ENCODE data around the gene COL12A1.

COL12A1 gene

DNA sequence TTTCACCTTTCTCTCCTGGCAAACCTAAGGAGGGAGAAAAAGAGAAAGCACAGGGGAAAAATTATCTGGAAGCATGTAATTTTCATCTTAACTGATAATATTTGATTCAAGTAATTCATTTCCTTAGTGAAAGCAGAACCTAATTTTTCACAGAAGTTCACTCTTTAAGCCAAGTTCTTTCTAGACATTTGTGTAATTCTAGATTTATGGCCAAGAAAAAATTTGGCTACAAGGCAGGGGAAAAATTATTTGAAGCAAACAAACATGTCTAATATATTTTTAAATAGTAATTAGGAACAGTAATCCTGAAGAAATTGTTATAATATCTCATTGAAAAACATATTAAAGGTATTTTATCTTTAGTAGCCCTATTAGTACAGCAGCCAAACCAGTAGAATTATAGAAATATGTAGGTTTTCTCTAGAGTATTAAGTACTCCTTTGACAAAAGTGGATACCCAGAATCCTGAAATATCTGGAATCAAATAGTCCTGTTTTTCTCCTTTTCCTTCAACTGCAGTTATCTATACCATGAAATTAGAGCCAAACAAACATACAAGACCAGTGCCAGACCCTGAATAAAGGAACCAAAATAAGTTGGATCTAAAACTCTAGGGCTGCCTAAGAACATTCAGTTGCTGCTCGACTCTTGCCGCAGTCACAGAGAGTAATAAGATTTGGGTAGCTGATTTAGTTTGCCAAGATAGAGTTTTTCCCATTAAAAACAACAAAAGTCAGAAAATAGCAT is 116.5 kb downstream of the COL12A1 start:
- no peaks in the 10 kb centered on the region for H3K36me3 ChIP-seq (ENCODE audit: insufficient read depth, low read length)
- H3K4me2 ChIP-seq (ENCODE audit: insufficient read depth, low read length), result no peak overlapping the region
- no peaks in the 10 kb centered on the region for H3K4me1 ChIP-seq (ENCODE audit: insufficient read depth, low read length)
- no peak for DNase-seq
- no peak overlapping the region for H3K27ac ChIP-seq (ENCODE audit: low read length)
- ATAC-seq (ENCODE audit: insufficient read depth, low read depth), result no peak
- no peak overlapping the region for H3K4me3 ChIP-seq (ENCODE audit: low read depth in 1 of 2, low read length in 2 of 2)
- H3K27me3 ChIP-seq (ENCODE audit: insufficient read depth, low read length, poor library complexity), result no peaks in the 10 kb centered on the region
- H4K20me1 ChIP-seq (ENCODE audit: insufficient read depth, low read length), result no peaks in the 10 kb centered on the region
- no peak overlapping the region for H3K9ac ChIP-seq (ENCODE audit: low read depth, low read length)
- H3K9me3 ChIP-seq (ENCODE audit: insufficient read depth, low read length, severe bottlenecking), result no peaks in the 10 kb centered on the region
- no peak overlapping the region for H2AFZ ChIP-seq (ENCODE audit: low read depth, low read length)
- TF ChIP-seq, protein P1, sequence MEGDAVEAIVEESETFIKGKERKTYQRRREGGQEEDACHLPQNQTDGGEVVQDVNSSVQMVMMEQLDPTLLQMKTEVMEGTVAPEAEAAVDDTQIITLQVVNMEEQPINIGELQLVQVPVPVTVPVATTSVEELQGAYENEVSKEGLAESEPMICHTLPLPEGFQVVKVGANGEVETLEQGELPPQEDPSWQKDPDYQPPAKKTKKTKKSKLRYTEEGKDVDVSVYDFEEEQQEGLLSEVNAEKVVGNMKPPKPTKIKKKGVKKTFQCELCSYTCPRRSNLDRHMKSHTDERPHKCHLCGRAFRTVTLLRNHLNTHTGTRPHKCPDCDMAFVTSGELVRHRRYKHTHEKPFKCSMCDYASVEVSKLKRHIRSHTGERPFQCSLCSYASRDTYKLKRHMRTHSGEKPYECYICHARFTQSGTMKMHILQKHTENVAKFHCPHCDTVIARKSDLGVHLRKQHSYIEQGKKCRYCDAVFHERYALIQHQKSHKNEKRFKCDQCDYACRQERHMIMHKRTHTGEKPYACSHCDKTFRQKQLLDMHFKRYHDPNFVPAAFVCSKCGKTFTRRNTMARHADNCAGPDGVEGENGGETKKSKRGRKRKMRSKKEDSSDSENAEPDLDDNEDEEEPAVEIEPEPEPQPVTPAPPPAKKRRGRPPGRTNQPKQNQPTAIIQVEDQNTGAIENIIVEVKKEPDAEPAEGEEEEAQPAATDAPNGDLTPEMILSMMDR (IDR thresholded peaks at IDR 0.05; ENCODE audit: borderline replicate concordance, extremely low read depth, low read length, poor library complexity, severe bottlenecking), result no peak
- no peak for TF ChIP-seq EZH2 (IDR thresholded peaks at IDR 0.05; ENCODE audit: borderline replicate concordance, low read depth, low read length, severe bottlenecking)
- no peaks in the 10 kb centered on the region for H3K79me2 ChIP-seq (ENCODE audit: insufficient read depth, low read length)

DNA sequence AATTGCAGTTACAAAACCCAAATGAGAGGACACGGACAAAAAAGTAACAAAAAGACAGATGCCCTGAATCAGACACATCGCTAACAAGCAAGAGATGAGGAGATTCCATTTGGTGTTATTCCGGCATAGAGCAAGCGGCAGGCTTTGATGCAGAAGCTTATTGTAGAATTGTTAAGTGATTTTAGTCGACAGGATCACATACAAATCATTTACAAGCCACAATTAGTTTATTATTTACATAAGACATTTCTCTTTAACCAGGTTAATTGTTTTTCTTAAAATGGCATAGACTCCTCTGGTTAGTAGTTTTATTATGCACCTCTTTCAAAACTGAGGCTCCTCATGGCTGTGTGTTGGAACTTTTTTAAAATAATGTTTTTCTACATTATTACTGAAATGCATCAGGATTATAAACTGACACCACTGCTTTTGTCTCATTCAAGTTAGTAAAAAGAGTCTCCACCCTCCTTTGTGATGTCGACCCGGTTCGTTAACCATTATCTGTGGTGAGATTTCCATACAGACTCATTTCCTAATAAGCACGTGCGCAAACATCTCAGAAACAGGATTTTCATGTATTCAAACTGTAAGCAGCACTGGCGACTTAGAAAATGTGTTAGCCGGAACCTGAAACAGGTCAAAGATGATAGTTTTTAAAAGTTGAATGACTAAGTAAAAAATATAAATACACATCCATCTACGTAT is 119.8 kb downstream of the COL12A1 start:
- Histone ChIP-seq H3K27ac (ENCODE audit: low read length) (no peak overlapping the region), H3K9me3 (ENCODE audit: insufficient read depth, low read length, severe bottlenecking) (no peaks in the 10 kb centered on the region), H3K4me3 (ENCODE audit: low read depth in 1 of 2, low read length in 2 of 2) (no peak overlapping the region), H2AFZ (ENCODE audit: low read depth, low read length) (no peak overlapping the region), H3K4me2 (ENCODE audit: insufficient read depth, low read length) (no peak overlapping the region), H3K27me3 (ENCODE audit: insufficient read depth, low read length, poor library complexity) (no peaks in the 10 kb centered on the region), H3K4me1 (ENCODE audit: insufficient read depth, low read length) (no peaks in the 10 kb centered on the region), H3K79me2 (ENCODE audit: insufficient read depth, low read length) (no peaks in the 10 kb centered on the region), H4K20me1 (ENCODE audit: insufficient read depth, low read length) (no peaks in the 10 kb centered on the region), H3K36me3 (ENCODE audit: insufficient read depth, low read length) (no peaks in the 10 kb centered on the region), H3K9ac (ENCODE audit: low read depth, low read length) (no peak overlapping the region)
- no peak for ATAC-seq (ENCODE audit: insufficient read depth, low read depth)
- DNase-seq, result no peak
- no peak for TF ChIP-seq EZH2 (IDR thresholded peaks at IDR 0.05; ENCODE audit: borderline replicate concordance, low read depth, low read length, severe bottlenecking)
- TF ChIP-seq, protein P1 (IDR thresholded peaks at IDR 0.05; ENCODE audit: borderline replicate concordance, extremely low read depth, low read length, poor library complexity, severe bottlenecking), result no peak

DNA sequence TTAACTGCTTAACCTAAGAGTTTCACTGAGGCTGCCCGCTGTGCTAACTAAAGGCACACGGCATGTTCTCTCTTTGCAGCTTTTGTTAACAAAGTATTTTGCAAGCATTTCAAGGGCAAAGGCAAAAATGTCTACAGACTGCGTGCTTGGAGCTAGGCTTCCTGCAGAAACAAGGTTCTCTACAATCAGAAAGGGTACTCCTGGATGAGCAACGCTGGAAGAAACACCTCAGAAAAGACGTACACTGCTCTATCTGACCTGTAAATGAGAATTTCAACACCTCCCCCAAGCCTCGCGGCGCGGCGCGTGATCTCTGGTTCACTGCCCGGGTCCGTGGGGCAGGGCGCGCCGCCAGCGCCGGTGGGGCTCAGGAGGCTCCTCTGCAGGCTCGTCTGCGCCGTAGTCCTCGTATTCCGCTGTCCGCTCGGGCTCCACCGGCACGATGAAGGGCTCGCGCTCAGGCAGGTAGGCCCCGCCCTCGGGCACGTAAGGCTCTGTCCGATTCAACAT is 120.9 kb downstream of the COL12A1 start:
- ATAC-seq (ENCODE audit: insufficient read depth, low read depth), result no peak
- H3K27ac ChIP-seq (ENCODE audit: low read length), result no peak overlapping the region
- no peaks in the 10 kb centered on the region for H3K9me3 ChIP-seq (ENCODE audit: insufficient read depth, low read length, severe bottlenecking)
- H3K79me2 ChIP-seq (ENCODE audit: insufficient read depth, low read length), result no peaks in the 10 kb centered on the region
- no peak overlapping the region for H3K4me2 ChIP-seq (ENCODE audit: insufficient read depth, low read length)
- H3K9ac ChIP-seq (ENCODE audit: low read depth, low read length), result no peak overlapping the region
- H2AFZ ChIP-seq (ENCODE audit: low read depth, low read length), result no peak overlapping the region
- H3K4me3 ChIP-seq (ENCODE audit: low read depth in 1 of 2, low read length in 2 of 2), result no peak overlapping the region
- DNase-seq, result no peak
- no peaks in the 10 kb centered on the region for H3K4me1 ChIP-seq (ENCODE audit: insufficient read depth, low read length)
- H4K20me1 ChIP-seq (ENCODE audit: insufficient read depth, low read length), result no peaks in the 10 kb centered on the region
- H3K36me3 ChIP-seq (ENCODE audit: insufficient read depth, low read length), result no peaks in the 10 kb centered on the region
- TF ChIP-seq EZH2 (IDR thresholded peaks at IDR 0.05; ENCODE audit: borderline replicate concordance, low read depth, low read length, severe bottlenecking), result no peak
- TF ChIP-seq, protein P1 (IDR thresholded peaks at IDR 0.05; ENCODE audit: borderline replicate concordance, extremely low read depth, low read length, poor library complexity, severe bottlenecking), result no peak
- no peaks in the 10 kb centered on the region for H3K27me3 ChIP-seq (ENCODE audit: insufficient read depth, low read length, poor library complexity)
